SH-SY5Y (cell line): ENCODE data around the gene MAP1B.

Source experiments
- GATA2 ChIP-seq: IDR thresholded peaks from 2 replicates; pipeline ENCODE4 v1.6.1; 2011; ENCODE audit warnings: mild to moderate bottlenecking, low read depth, low read length
- GATA3 ChIP-seq: IDR thresholded peaks from 2 replicates; pipeline ENCODE4 v1.6.1; 2011; ENCODE audit warnings: low read depth, mild to moderate bottlenecking, low read length, moderate library complexity

MAP1B gene

GRCh38 chr5:72156946-72157624 lies 49.8 kb downstream of the MAP1B start:
- TF ChIP-seq GATA2 (no peak), GATA3 (no peak)

GRCh38 chr5:72157625-72157962 lies 50.3 kb downstream of the MAP1B start:
- TF ChIP-seq GATA3 (no peak), GATA2 (no peak)

GRCh38 chr5:72159501-72159911 lies 52.2 kb downstream of the MAP1B start:
- no peak for TF ChIP-seq GATA3
- no peak for TF ChIP-seq GATA2

GRCh38 chr5:72160329-72160728 lies 53.1 kb downstream of the MAP1B start:
- no peak for TF ChIP-seq GATA3
- TF ChIP-seq GATA2 = no peak

- TF ChIP-seq GATA2 = no peak
- TF ChIP-seq GATA3 = no peak
Observed at GRCh38 chr5:72160959-72161358, 53.7 kb downstream of the MAP1B start.

GRCh38 chr5:72161951-72162350 lies 54.7 kb downstream of the MAP1B start:
- no peak for TF ChIP-seq GATA3
- no peak for TF ChIP-seq GATA2

GRCh38 chr5:72163349-72163983 lies 56.2 kb downstream of the MAP1B start:
- TF ChIP-seq GATA3 = no peak
- no peak for TF ChIP-seq GATA2

- no peak for TF ChIP-seq GATA3
- TF ChIP-seq GATA2 = peak; percentile 83
Observed at GRCh38 chr5:72166070-72166979, 59.0 kb downstream of the MAP1B start.

- TF ChIP-seq GATA3 (no peak), GATA2 (no peak)
Observed at GRCh38 chr5:72167257-72167656, 60.0 kb downstream of the MAP1B start.

GRCh38 chr5:72167804-72168203 lies 60.5 kb downstream of the MAP1B start:
- TF ChIP-seq GATA2 (no peak), GATA3 (no peak)

GRCh38 chr5:72170101-72170500 lies 62.8 kb downstream of the MAP1B start:
- TF ChIP-seq GATA3 (no peak), GATA2 (no peak)

- no peak for TF ChIP-seq GATA2
- TF ChIP-seq GATA3 = no peak
Observed at GRCh38 chr5:72171667-72172066, 64.4 kb downstream of the MAP1B start.

- TF ChIP-seq GATA2 (no peak), GATA3 (no peak)
Observed at GRCh38 chr5:72172786-72173185, 65.5 kb downstream of the MAP1B start.

- TF ChIP-seq GATA2 = no peak
- TF ChIP-seq GATA3 = no peak
Observed at GRCh38 chr5:72177538-72177937, 70.3 kb downstream of the MAP1B start.
